HG03280 (cell line): ENCODE measurements around the gene ZBTB7A.

Source experiments
- ATAC-seq: cut with Tn5 transposase; IDR thresholded peaks from one replicate; pipeline ENCODE4 v1.9.1; 2021; ENCODE audit warnings: mild to moderate bottlenecking, moderate library complexity; ENCODE audit not compliant: unreplicated experiment

The ZBTB7A gene

GRCh38 chr19:4057931-4058692 lies 8.6 kb downstream of the ZBTB7A start:
- no peak for ATAC-seq

GRCh38 chr19:4055209-4055552 lies 11.5 kb downstream of the ZBTB7A start:
- no peak for ATAC-seq

GRCh38 chr19:4054441-4055208 lies 12.1 kb downstream of the ZBTB7A start:
- no peak for ATAC-seq

- no peak for ATAC-seq
Measured at GRCh38 chr19:4053423-4054324, 13.0 kb downstream of the ZBTB7A start.

GRCh38 chr19:4052993-4053422 lies 13.7 kb downstream of the ZBTB7A start:
- ATAC-seq = no peak

- no peak for ATAC-seq
Measured at GRCh38 chr19:4052114-4052992, 14.3 kb downstream of the ZBTB7A start.

GRCh38 chr19:4051175-4052101 lies 15.3 kb downstream of the ZBTB7A start:
- no peak for ATAC-seq

- ATAC-seq = no peak
Measured at GRCh38 chr19:4049432-4049831, 17.3 kb downstream of the ZBTB7A start.

- ATAC-seq = no peak
Measured at GRCh38 chr19:4046946-4047683, 19.6 kb downstream of the ZBTB7A start.

GRCh38 chr19:4046362-4046691 lies 20.4 kb downstream of the ZBTB7A start:
- no peak for ATAC-seq

- ATAC-seq = no peak
Measured at GRCh38 chr19:4045597-4046361, 20.9 kb downstream of the ZBTB7A start.

GRCh38 chr19:4044990-4045465 lies 21.7 kb downstream of the ZBTB7A start:
- no peak for ATAC-seq

- ATAC-seq = no peak
Measured at GRCh38 chr19:4043966-4044715, 22.6 kb downstream of the ZBTB7A start.

GRCh38 chr19:4043401-4043800 lies 23.3 kb downstream of the ZBTB7A start:
- no peak for ATAC-seq

- no peak for ATAC-seq
Measured at GRCh38 chr19:4042731-4043082, 24.0 kb downstream of the ZBTB7A start.

- no peak for ATAC-seq
Measured at GRCh38 chr19:4042064-4042730, 24.5 kb downstream of the ZBTB7A start.
